ENCODE data around the gene OR1M1.

Gene OR1M1

DNA sequence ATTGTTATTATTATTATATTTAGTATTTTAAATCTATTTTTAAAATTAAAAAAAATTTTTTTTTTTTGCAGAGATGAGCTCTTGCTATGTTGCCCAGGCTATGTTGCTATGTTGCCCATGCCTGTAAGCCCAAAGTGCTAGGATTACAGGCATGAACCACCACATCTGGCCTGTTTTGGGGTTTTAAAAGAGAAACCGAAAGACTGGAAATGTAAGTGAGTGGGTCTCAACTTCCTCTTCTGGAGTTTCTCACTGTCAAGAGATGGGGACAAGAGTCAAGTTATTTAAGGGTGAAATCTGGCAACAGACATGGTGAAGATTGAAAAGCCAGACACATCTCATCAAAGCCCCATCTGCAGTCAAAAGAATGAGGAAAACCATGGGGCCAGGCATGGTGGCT is 44.1 kb downstream of the OR1M1 start:
- H3K4me1 ChIP-seq, result no peaks in the 10 kb centered on the region
- H3K9ac ChIP-seq, result no peak overlapping the region
- no peaks in the 10 kb centered on the region for H3K79me2 ChIP-seq
- TF ChIP-seq, protein P1, sequence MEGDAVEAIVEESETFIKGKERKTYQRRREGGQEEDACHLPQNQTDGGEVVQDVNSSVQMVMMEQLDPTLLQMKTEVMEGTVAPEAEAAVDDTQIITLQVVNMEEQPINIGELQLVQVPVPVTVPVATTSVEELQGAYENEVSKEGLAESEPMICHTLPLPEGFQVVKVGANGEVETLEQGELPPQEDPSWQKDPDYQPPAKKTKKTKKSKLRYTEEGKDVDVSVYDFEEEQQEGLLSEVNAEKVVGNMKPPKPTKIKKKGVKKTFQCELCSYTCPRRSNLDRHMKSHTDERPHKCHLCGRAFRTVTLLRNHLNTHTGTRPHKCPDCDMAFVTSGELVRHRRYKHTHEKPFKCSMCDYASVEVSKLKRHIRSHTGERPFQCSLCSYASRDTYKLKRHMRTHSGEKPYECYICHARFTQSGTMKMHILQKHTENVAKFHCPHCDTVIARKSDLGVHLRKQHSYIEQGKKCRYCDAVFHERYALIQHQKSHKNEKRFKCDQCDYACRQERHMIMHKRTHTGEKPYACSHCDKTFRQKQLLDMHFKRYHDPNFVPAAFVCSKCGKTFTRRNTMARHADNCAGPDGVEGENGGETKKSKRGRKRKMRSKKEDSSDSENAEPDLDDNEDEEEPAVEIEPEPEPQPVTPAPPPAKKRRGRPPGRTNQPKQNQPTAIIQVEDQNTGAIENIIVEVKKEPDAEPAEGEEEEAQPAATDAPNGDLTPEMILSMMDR (IDR thresholded peaks at IDR 0.05), result no peak
- H3K4me2 ChIP-seq (ENCODE audit: low read length), result no peak overlapping the region
- H2AFZ ChIP-seq, result no peak overlapping the region
- no peak overlapping the region for H3K27ac ChIP-seq
- no peaks in the 10 kb centered on the region for H3K36me3 ChIP-seq (ENCODE audit: control insufficient read depth, insufficient read depth, low read length)
- no peaks in the 10 kb centered on the region for H3K27me3 ChIP-seq (ENCODE audit: control insufficient read depth, insufficient read depth, low read length)
- no peak overlapping the region for H3K4me3 ChIP-seq (ENCODE audit: low read depth, low read length)
- H3K9me3 ChIP-seq (ENCODE audit: control insufficient read depth, low read length), result no peaks in the 10 kb centered on the region

DNA sequence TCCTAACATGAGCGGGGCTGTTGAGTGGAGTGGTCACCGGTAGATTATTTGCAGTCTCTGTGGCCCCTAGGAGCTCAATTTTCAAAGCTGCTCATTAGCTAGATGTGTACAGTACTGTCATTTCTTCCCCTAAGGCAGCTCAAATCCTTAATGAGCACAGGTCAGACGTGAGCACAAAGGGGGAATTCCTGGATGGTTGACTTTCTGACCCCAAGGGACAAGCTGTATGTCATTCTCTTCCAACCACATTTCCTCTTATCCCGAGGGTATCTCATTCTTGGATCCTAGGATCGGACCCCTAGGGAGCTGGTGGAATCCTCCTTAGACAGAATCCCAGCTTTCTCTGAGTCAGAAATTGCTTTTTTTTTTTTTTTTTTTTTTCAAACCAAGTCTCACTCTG is 45.6 kb downstream of the OR1M1 start:
- no peak overlapping the region for H3K9ac ChIP-seq
- H3K79me2 ChIP-seq, result no peaks in the 10 kb centered on the region
- no peak overlapping the region for H3K4me2 ChIP-seq (ENCODE audit: low read length)
- no peaks in the 10 kb centered on the region for H3K36me3 ChIP-seq (ENCODE audit: control insufficient read depth, insufficient read depth, low read length)
- no peaks in the 10 kb centered on the region for H3K9me3 ChIP-seq (ENCODE audit: control insufficient read depth, low read length)
- H3K4me1 ChIP-seq, result no peaks in the 10 kb centered on the region
- TF ChIP-seq, protein P1 (IDR thresholded peaks at IDR 0.05), result no peak
- H3K27me3 ChIP-seq (ENCODE audit: control insufficient read depth, insufficient read depth, low read length), result no peaks in the 10 kb centered on the region
- no peak overlapping the region for H2AFZ ChIP-seq
- no peak overlapping the region for H3K4me3 ChIP-seq (ENCODE audit: low read depth, low read length)
- H3K27ac ChIP-seq, result no peak overlapping the region

DNA sequence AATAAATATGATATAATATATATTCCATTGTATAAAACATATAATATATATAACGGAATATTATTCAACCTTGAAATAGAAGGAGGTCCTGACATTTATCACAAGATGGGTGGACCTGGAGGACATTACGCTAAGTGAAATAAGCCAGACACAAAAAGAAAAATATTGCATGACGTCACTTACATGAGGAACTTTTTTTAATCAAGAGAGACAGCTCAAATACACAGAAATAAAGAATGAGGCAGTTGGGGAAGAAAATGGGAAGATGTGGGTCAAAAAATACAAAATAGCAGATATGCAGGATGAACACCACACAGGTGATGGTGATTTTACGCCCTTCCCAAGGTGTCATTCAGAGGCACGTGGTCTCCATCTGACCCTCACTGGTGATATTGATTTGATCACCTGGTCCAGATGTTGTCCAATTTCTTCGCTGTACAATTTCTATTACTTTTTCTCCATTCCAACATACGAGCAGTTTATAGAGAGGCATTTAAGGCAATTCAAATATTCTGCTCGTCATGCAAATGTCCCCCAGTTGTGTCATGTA is 52.8 kb downstream of the OR1M1 start:
- peaks cover 3% of the 10 kb centered on the region for H3K4me1 ChIP-seq
- no peaks in the 10 kb centered on the region for H3K27me3 ChIP-seq (ENCODE audit: control insufficient read depth, insufficient read depth, low read length)
- TF ChIP-seq, protein P1 (IDR thresholded peaks at IDR 0.05), result no peak
- peak overlapping the region; percentile 81 for H3K9ac ChIP-seq
- H3K27ac ChIP-seq, result peak overlapping the region; percentile 88
- H3K4me3 ChIP-seq (ENCODE audit: low read depth, low read length), result peak overlapping the region; percentile 96
- peak overlapping the region; percentile 84 for H2AFZ ChIP-seq
- peak overlapping the region; percentile 97 for H3K4me2 ChIP-seq (ENCODE audit: low read length)
- H3K9me3 ChIP-seq (ENCODE audit: control insufficient read depth, low read length), result no peaks in the 10 kb centered on the region
- no peaks in the 10 kb centered on the region for H3K36me3 ChIP-seq (ENCODE audit: control insufficient read depth, insufficient read depth, low read length)
- peaks cover 23% of the 10 kb centered on the region for H3K79me2 ChIP-seq

DNA sequence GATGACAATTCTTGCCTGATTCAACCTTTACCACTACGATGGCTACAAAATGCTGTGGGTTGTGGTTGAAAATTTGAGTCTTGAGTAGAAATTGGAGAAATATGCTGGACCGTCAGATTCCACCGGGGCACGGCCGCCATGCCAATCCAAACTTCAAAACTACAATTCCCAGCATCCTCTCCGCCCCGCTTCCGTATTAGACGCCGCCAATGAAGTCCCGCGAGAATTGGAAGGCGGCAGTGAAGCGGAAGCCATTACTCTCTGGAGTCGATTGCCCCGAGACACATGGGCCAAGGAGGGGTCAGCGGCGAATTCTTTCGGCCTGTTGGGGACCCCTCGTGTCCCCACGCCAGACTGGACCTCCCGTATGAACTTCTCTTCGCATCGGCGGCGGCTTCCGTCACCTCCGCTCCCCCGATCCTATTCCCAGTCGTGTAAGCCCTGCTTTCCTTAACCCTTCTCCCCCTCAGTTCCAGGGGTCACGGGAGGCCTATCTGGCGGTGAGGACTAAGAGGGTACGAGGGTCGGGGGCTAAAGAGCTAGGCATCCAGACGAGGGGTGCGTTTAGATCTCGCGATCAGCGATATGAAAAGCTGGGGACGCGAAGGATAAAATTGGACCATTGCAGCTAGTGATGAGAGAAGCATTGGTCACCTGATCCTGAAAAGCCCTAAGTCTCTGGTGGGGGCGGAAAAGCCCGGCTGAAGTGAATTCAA is 53.5 kb downstream of the OR1M1 start, which contains the start of gene ZNF317:
ZNF317 (plus strand) TSS at position 239 of the 716 bp plus-strand sequence. CDS start 15,620 bp downstream, outside the sequence.
- Histone ChIP-seq H3K4me2 (ENCODE audit: low read length) (peak within 1 kb of the TSS; percentile 97), H3K79me2 (peaks cover 29% of the 10 kb centered on the region), H3K9ac (peak within 1 kb of the TSS; percentile 81), H3K27me3 (ENCODE audit: control insufficient read depth, insufficient read depth, low read length) (no peaks in the 10 kb centered on the region), H3K4me1 (peaks cover 3% of the 10 kb centered on the region), H3K4me3 (ENCODE audit: low read depth, low read length) (peak within 1 kb of the TSS; percentile 96), H2AFZ (peak within 1 kb of the TSS; percentile 84), H3K9me3 (ENCODE audit: control insufficient read depth, low read length) (no peaks in the 10 kb centered on the region), H3K27ac (peak within 1 kb of the TSS; percentile 88), H3K36me3 (ENCODE audit: control insufficient read depth, insufficient read depth, low read length) (no peaks in the 10 kb centered on the region)
- TF ChIP-seq, protein P1 (IDR thresholded peaks at IDR 0.05), result no peak

Measured in parathyroid adenoma (tissue), 2 donors.